Middle frontal gyrus (tissue), 1 donor: ENCODE results near the gene C11orf21.

Source experiments
- DNase-seq: peaks from one replicate; pipeline ENCODE4 v3.0.0-alpha.2; 2015; ENCODE audit warnings: low spot score; ENCODE audit errors: extremely low spot score

C11orf21 gene

GRCh38 chr11:2261436-2262230 is 40.1 kb downstream of the C11orf21 start:
- DNase-seq = no peak

GRCh38 chr11:2260491-2261364 is 41.0 kb downstream of the C11orf21 start:
- DNase-seq = no peak

GRCh38 chr11:2259897-2260451 is 41.7 kb downstream of the C11orf21 start:
- no peak for DNase-seq

- DNase-seq = no peak
These were observed 42.3 kb downstream of the C11orf21 start for GRCh38 chr11:2259466-2259830.

GRCh38 chr11:2258501-2259465 is 42.9 kb downstream of the C11orf21 start:
- no peak for DNase-seq

GRCh38 chr11:2256951-2257700 is 44.6 kb downstream of the C11orf21 start:
- DNase-seq = no peak

GRCh38 chr11:2256293-2256913 is 45.3 kb downstream of the C11orf21 start:
- DNase-seq = no peak

- no peak for DNase-seq
These were observed 49.7 kb downstream of the C11orf21 start for GRCh38 chr11:2252018-2252417.

- no peak for DNase-seq
These were observed 50.6 kb downstream of the C11orf21 start for GRCh38 chr11:2251138-2251537.

- DNase-seq = no peak
These were observed 51.2 kb downstream of the C11orf21 start for GRCh38 chr11:2250485-2250884.

GRCh38 chr11:2250041-2250440 is 51.7 kb downstream of the C11orf21 start:
- DNase-seq = no peak

GRCh38 chr11:2249189-2249916 is 52.4 kb downstream of the C11orf21 start:
- no peak for DNase-seq

- DNase-seq = no peak
These were observed 53.0 kb downstream of the C11orf21 start for GRCh38 chr11:2248762-2249161.

- DNase-seq = no peak
These were observed 53.5 kb downstream of the C11orf21 start for GRCh38 chr11:2248242-2248641.

GRCh38 chr11:2247496-2247895 is 54.2 kb downstream of the C11orf21 start:
- no peak for DNase-seq
